Endothelial cell of umbilical vein (primary cell): ENCODE measurements around the gene DHX9.

Experiments used
- CTCF ChIP-seq, 2 donors: IDR thresholded peaks; 1 replicate in 1 of 2; 2 replicates in 1 of 2; pipeline ENCODE4 v1.5.1; 2011; ENCODE audit warnings: low read length in 2 of 2, mild to moderate bottlenecking in 2 of 2, moderate library complexity in 2 of 2, control low read depth in 1 of 2, inconsistent platforms in 1 of 2, low read depth in 1 of 2; ENCODE audit not compliant: insufficient read depth in 1 of 2; ENCODE audit errors: extremely low read depth in 1 of 2
- EZH2 ChIP-seq: IDR thresholded peaks from 2 replicates; pipeline ENCODE4 v1.6.1; 2012; ENCODE audit warnings: borderline replicate concordance, low read depth, mild to moderate bottlenecking, moderate library complexity, low read length, inconsistent platforms; ENCODE audit not compliant: severe bottlenecking
- MAX ChIP-seq: IDR thresholded peaks from 2 replicates; pipeline ENCODE4 v1.6.1; 2011; ENCODE audit not compliant: insufficient read depth, insufficient read length
- POLR2A ChIP-seq: IDR thresholded peaks from 2 replicates; pipeline ENCODE4 v1.6.1; 2012; ENCODE audit warnings: low read depth, mild to moderate bottlenecking, control low read depth, low read length
- POLR2AphosphoS5 ChIP-seq: IDR thresholded peaks from 2 replicates; pipeline ENCODE4 v1.6.1; 2012; ENCODE audit warnings: low read depth, mild to moderate bottlenecking, control low read depth, low read length, moderate library complexity; ENCODE audit not compliant: insufficient read depth

- TF ChIP-seq CTCF (IDR thresholded peaks at IDR 0.05; ENCODE audit: extremely low read depth in 1 of 2, insufficient read depth in 1 of 2, low read depth in 1 of 2, low read length in 2 of 2) (no peak), POLR2A (no peak), EZH2 (no peak), MAX (no peak), POLR2AphosphoS5 (no peak)
Measured at GRCh38 chr1:182791281-182792179, 47.6 kb upstream of the DHX9 start.
